ENCODE results near the gene NAXD. TPM values are rescaled to one million over a fixed set of nuclear protein-coding genes. Genes with fewer than 3 reads are reported as not detected.
"Not testable (repeated sequence)": the region's sequence is repeated elsewhere in the genome, so short reads cannot be mapped to it uniquely, and the experiment has no call there.

The NAXD gene
- total RNA-seq, 1 donor from 2014 or later: 62.7 TPM

GRCh38 chr13:110643324-110643723 lies 28.0 kb downstream of the NAXD start:
- DNase-seq (ENCODE audit: low spot score): no peak

DNA sequence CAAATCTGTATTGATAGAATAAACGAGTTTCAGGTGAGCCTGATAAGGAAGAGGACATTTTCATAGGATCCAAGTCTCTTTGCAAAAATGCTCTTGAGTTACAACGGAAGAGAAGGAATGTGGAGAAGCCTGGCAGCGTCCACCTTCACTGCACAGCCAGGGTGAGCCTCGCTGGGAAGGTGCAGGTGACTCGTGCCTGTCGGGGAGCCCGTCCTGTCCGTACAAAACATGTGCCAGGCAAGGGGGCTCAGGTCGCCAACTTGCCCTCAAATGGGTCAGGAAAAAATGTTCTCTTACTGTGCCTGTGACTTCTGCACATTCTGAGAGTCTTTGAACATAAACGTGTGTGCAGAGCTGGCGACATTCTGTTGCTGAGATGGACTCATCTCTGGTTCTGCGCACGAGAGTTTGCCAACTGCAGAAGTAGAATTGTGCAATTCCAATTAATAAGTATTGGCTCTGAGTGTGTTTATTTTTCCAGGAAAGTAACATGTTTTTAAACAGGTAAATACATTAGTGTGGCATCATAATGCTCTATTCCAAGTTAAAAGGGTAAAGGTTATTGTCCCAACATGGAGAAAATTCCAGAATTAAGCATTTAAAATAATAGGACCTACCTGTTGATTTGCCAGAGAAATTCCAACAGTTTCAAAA lies 28.6 kb downstream of the NAXD start:
- no peak for DNase-seq (ENCODE audit: low spot score)

DNA sequence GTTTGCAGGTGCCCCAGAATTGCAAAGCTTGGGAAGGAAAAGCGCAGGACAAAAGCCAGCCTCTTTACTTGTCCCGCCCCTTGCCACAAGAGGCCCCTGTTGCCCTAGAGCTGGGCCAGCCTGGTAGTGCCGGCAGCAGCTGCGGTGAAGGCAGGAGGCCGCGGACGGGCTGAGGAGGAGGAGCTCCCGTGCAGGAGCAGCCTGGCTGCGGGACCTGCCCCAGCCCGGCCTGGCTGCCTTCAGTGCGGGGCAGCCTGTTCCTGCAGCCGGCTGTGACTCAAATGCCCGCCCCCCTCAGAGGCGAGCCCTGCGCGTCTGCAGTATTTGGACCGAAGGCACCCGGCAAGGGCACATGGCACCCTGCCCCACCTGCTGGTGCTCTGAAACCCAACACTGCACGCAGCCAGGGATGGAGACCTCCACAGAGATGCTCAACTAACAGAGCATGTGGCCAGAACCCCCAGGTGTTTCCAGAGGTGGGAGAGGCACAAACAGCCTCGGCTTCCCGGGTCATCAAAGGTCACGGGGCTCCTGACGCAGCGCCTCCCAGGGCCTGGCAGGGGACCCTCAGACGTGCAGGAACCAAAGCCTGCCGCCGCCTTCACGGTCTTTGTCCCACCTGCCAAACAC lies 29.7 kb downstream of the NAXD start:
- peak; percentile 61 for DNase-seq (ENCODE audit: low spot score)

GRCh38 chr13:110645750-110646149 lies 30.4 kb downstream of the NAXD start:
- DNase-seq (ENCODE audit: low spot score): no peak

- no peak for DNase-seq (ENCODE audit: low spot score)
These were observed 31.4 kb downstream of the NAXD start for GRCh38 chr13:110646442-110647364.

GRCh38 chr13:110647365-110647737 lies 32.0 kb downstream of the NAXD start:
- no peak for DNase-seq (ENCODE audit: low spot score)

GRCh38 chr13:110648146-110648819 lies 32.9 kb downstream of the NAXD start:
- no peak for DNase-seq (ENCODE audit: low spot score)

DNA sequence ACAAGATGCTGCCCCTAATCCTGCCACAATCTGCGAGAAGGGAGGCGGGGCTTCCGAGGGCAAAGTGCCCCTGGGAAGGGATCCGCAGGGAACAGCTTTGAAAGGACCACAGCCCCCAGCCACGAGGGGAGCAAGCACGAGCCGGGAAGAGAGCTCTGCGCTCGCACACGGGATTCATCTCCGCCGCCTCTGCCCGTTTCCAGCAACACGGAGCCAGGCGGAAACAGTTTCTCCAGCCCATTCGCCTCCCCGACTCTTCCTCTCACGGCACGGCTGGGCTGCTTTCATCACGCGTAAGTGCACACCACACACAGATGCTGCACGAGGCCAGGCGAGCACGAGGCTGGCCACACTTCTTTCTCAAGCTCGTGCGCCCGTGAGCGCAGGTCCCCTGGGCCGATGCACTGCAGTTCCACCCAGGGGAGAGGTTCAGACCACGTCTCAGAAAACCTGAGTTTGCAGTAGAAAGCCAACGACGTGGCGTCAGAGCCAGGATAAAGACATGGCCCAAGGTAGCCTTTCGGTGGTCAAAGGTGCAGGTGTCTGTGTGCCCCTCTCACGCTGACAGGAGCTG lies 33.6 kb downstream of the NAXD start:
- no peak for DNase-seq (ENCODE audit: low spot score)

GRCh38 chr13:110649551-110649950 lies 34.2 kb downstream of the NAXD start:
- DNase-seq (ENCODE audit: low spot score): no peak

DNA sequence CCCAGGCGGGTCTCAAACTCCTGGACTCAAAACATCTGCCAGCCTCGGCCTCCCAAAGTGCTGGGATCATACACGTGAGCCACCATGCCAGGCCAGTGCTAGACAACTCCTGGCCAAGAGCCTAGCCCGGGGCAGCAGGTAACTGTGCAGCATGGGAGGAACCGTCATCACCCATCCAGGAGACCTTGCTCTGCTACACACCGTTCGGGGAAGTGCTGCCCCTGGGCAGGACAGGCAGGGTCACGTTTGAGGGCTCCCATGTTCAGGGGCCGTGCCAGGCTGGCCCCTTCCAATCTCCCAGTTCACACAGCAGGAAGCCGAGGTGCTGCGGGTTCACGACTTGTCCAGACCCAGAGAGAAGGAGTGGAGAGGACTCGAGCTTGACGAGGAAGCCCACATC lies 35.1 kb downstream of the NAXD start:
- DNase-seq (ENCODE audit: low spot score): no peak

DNA sequence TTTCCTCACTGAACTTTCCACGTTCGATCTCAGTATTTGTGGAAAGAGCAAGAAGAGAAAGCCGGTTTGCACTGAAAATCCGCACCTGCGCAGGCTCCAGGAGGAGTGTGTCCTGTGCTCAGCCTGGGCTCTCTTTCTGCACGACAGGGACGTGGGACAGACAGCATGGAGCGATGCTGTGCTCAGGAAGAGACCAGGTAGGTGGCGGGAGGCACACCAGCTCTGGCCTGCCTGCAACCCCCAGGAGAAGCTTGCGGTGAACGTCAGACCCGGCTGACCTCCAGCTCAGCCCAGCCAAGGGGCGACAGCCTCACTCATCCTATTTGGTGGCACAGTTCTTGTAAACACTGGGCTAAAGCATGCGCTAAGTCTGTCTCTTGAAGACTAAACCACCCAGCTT lies 35.9 kb downstream of the NAXD start:
- DNase-seq (ENCODE audit: low spot score): no peak

DNA sequence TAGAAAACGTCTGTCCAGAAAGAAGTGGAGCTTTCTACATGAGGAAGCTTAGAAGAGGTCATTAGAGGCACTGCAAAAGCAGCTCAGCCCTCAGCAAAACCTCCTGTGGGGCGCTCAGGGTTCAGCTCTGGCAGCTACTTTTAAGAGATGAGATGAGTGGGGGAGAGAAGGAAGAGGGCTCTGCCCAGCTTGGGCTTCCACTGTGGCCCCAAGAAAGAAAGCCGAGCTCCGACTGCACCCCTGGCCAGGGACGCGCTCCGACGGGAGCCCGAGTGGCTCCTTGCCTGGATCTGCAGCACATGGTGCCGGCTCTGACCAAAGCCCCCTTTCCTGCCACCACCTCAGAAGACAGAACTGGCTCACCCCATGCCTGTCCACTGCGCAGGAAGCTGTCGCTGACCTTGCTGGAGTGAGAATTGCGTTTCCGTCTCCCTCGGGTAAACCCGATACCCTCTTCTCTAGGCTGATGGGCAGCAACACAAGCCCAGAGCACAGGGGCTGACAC lies 36.4 kb downstream of the NAXD start:
- DNase-seq (ENCODE audit: low spot score): no peak

DNA sequence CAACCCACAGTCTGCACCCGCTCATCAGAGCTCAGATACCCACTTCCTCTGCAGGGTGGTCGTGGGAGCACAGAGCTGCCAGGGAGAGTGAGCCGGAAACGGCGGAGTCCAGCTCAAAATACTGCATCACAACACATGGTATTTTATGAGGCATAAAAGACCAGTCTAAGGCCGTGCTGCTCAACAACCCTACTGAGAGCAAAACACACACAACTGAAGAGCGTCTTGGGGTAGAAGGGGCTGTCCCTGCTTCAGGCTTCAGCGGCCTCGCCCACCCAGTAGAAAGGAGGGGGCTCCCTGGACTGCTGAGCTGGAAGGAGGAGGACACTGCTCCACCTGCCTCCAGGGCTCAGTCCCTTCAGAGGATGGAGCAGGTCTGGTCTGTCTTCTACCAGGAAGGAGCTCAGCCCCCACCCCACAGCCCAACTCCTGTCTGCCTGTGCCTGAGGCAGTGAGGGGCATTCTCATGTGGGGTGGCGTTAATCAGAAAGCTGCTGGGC lies 36.9 kb downstream of the NAXD start:
- DNase-seq (ENCODE audit: low spot score): no peak

DNA sequence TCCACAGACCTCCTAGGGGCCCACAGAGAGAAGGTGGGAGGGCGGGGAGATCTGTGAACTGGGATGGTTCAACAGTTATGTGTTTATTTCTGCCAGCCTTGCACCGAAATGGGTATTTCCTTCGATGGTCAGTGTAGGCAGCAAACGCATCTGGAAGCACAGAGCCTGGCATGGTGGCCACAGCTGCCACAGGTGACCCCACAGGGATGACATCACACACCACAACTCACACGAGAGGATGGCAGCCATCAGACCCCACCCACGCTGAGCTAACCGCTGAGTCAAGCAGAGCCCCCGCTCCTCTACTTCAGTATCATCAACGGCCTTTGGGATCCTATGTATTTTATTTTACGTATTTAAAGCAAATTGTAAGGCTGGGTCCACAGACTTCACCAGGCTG lies 37.4 kb downstream of the NAXD start:
- no peak for DNase-seq (ENCODE audit: low spot score)

- DNase-seq (ENCODE audit: low spot score): no peak
These were observed 37.9 kb downstream of the NAXD start for GRCh38 chr13:110653271-110653670.

GRCh38 chr13:110653851-110654250 lies 38.5 kb downstream of the NAXD start:
- DNase-seq (ENCODE audit: low spot score): no peak

DNA sequence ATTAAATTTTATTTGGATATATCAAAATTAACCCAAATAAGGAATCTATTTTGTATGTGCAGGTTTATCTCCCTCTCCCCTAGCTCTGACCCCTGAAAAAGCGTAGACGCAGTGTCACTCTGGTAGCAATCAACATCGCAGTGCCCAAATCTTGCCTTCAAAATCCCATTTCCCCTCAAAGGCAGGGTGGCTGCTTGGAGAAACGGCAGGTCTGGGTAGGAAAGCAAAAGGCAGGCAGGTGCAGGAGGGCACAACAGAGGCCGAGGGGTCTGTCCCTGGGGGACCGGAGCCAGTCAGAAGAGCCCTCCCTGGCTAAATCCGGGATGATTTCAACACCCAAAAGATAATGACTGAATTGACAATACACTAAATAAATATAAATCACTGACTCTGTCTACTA lies 41.9 kb downstream of the NAXD start:
- no peak for DNase-seq (ENCODE audit: low spot score)

DNA sequence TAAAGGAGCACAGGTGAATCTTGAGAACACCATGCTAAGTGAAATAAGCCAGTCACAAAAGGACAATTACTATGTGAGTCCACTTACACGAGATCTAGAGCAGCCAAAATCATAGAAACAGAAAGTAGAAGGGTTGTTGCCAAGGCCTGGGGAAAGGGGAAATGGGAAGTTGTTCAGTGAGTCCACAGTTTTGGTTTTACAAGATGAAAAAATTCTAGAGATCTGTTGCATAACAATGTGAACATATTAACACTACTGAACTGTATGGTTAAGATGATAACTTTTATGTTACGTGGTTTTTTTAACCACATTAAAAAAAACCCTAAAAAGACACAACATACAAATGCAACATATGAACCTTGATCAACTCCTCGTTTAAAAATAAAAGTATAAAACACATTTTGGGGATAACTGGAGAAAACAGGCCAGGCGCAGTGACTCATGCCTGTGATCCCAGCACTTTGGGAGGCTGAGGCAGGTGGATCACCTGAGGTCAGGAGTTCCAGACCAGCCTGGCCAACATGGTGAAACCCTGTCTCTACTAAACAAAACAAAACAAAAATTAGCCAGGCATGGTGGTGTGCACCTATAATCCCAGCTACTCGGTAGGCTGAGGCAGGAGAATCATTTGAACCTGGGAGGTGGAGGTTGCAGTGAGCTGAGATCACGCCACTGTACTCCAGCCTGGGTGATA lies 43.0 kb downstream of the NAXD start:
- DNase-seq (ENCODE audit: low spot score): not testable (repeated sequence)

GRCh38 chr13:110661256-110661655 lies 45.9 kb downstream of the NAXD start:
- DNase-seq (ENCODE audit: low spot score): no peak

DNA sequence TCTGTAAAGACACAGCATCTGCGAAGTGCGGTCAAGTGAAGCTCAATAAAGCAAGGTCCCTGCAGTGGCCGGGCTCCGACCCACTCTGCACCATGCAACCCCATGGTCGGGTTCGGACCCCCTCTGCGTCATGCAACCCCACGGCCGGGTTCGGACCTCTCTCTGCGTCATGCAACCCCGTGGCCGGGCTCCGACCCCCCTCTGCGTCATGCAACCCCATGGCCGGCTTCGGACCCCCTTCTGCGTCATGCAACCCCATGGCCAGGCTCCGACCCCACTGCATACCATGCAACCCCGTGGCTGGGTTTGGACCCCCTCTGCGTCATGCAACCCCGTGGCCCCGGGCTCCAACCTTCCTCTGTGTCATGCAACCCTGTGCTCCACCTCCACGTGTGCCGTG lies 46.7 kb downstream of the NAXD start:
- DNase-seq (ENCODE audit: low spot score): no peak
